GM19023 (cell line): Measurements from ENCODE around the gene CHN1.

Source experiments
- ATAC-seq: cut with Tn5 transposase; IDR thresholded peaks from one replicate; pipeline ENCODE4 v1.9.1; 2021; ENCODE audit warnings: mild to moderate bottlenecking, moderate library complexity; ENCODE audit not compliant: unreplicated experiment

Gene CHN1

GRCh38 chr2:174788291-174788929 lies 216.8 kb downstream of the CHN1 start:
- ATAC-seq = no peak

- ATAC-seq = no peak
Observed at GRCh38 chr2:174787487-174788205, 217.5 kb downstream of the CHN1 start.

GRCh38 chr2:174786066-174786725 lies 219.0 kb downstream of the CHN1 start:
- ATAC-seq = no peak

- ATAC-seq = no peak
Observed at GRCh38 chr2:174785481-174785880, 219.7 kb downstream of the CHN1 start.

GRCh38 chr2:174784909-174785308 lies 220.3 kb downstream of the CHN1 start:
- no peak for ATAC-seq

GRCh38 chr2:174784316-174784715 lies 220.9 kb downstream of the CHN1 start:
- ATAC-seq = no peak

- ATAC-seq = no peak
Observed at GRCh38 chr2:174781996-174782395, 223.2 kb downstream of the CHN1 start.

GRCh38 chr2:174781298-174781697 lies 223.9 kb downstream of the CHN1 start:
- ATAC-seq = no peak

- ATAC-seq = no peak
Observed at GRCh38 chr2:174780856-174781255, 224.3 kb downstream of the CHN1 start.

GRCh38 chr2:174780191-174780840 lies 224.9 kb downstream of the CHN1 start:
- no peak for ATAC-seq

- ATAC-seq = no peak
Observed at GRCh38 chr2:174779361-174779928, 225.7 kb downstream of the CHN1 start.

GRCh38 chr2:174778085-174778981 lies 226.8 kb downstream of the CHN1 start:
- peak; percentile 51 for ATAC-seq

- no peak for ATAC-seq
Observed at GRCh38 chr2:174777347-174778084, 227.7 kb downstream of the CHN1 start.

- ATAC-seq = no peak
Observed at GRCh38 chr2:174776675-174777074, 228.5 kb downstream of the CHN1 start.

GRCh38 chr2:174776223-174776622 lies 229.0 kb downstream of the CHN1 start:
- ATAC-seq = no peak

- ATAC-seq = no peak
Observed at GRCh38 chr2:174775571-174775980, 229.6 kb downstream of the CHN1 start.

GRCh38 chr2:174774886-174775285 lies 230.3 kb downstream of the CHN1 start:
- ATAC-seq = no peak

GRCh38 chr2:174773215-174773614 lies 232.0 kb downstream of the CHN1 start:
- no peak for ATAC-seq

- no peak for ATAC-seq
Observed at GRCh38 chr2:174772472-174772801, 232.7 kb downstream of the CHN1 start.
